NCI-H524 treated with DMSO at 0.1 percent for 48 hours (cell line): ENCODE data around the gene ZDHHC12.
A peak's percentile ranks its signal among the peaks of the same experiment; 100 is the strongest.
"Not testable (repeated sequence)": the region's sequence is repeated elsewhere in the genome, so short reads cannot be mapped to it uniquely, and the experiment has no call there.

Experiments
- DNase-seq: peaks from one replicate; lab custom pipeline; 2025; lab: John Stamatoyannopoulos, UW

ZDHHC12 gene

GRCh38 chr9:128707446-128707845 is 16.5 kb downstream of the ZDHHC12 start:
- no peak for DNase-seq

GRCh38 chr9:128706671-128707381 is 17.1 kb downstream of the ZDHHC12 start:
- DNase-seq, result no peak

DNA sequence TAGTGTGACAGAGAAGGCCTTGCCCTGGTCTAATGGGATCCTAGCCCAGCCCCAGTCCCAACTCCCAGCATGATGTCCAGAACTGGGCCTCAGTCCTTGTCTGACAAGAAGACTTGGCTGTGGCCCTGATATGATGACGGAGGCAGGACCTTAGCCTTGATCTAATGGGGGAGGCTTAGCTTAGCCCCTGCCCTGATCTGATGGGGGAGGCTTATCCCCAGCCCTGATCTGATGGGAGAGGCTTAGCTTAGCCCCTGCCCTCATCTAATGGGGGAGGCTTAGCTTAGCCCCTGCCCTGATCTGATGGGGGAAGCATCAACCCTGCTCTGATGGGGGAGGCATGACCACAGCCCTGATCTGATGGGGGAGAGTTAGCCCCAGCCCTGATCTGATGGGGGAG is 17.9 kb downstream of the ZDHHC12 start:
- no peak for DNase-seq

DNA sequence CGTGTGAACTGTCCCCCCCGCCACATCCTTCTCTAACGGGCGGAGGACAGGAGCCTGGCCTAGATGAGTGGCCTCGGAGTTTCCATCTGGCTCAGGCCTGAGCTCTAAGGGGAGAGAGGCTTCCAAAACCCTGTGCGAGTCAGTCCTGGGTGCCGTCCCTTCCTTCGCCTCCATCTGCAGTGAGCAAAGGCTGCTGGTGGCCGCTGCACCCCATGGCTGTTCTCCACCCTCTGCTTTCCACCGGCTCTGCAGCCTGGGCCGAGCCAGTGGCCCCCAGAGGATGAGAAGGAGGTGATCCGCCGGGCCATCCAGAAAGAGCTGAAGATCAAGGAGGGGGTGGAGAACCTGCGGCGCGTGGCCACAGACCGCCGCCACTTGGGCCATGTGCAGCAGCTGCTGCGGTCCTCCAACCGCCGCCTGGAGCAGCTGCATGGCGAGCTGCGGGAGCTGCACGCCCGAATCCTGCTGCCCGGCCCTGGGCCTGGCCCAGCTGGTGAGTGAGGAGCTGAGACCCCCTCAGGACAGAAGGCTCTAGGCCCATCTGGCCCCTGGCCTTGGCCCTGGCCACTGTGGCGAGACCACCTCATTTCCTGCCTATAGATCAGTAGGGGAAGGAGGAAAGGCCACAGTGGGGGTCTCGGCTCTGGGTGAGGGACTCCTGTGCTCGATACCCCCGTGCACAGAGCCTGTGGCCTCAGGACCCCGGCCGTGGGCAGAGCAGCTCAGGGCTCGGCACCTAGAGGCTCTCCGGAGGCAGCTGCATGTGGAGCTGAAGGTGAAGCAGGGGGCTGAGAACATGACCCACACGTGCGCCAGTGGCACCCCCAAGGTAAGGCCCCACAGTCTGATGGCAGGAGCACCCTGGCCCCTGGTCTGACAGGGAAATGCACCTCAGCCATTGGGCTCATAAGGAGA is 18.6 kb downstream of the ZDHHC12 start:
- no peak for DNase-seq

GRCh38 chr9:128704356-128704670 is 19.6 kb downstream of the ZDHHC12 start:
- DNase-seq, result no peak

DNA sequence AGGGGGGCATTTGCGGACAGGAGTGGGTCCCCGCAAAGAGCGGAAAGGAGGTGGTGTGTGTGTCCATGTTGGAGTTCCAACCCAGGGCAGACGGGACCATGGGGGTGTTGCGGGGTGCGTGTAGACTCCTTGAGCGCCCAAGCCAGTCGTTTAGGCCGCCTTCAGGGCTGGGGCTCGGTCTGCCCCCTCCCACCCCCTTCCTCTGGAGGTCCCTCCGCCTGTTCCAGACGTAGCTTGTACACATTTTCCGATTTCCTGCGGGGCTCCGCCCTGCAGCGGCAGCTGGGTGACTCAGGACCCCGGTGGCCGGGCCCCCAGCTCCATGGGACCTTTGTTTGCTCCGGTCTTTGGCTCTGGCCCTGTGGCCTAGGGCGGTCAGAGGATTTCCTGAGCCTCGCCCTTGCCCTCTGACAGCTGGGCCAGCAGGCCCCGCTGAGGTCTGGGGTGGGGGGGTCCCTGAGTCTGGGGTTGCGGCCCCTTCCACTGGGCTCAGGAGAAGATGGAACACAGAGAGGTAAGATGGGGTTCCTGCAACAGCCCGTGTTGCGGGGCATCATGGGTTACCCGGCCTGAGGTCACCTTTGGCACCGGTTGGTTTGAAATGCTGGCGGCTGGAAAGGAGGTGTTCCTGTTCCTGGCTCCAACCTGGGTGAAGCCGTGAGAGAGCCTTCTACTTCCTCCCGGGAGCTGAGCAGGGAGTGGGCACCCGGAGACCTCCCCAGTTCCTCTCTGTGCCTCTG is 20.1 kb downstream of the ZDHHC12 start:
- DNase-seq, result no peak

DNA sequence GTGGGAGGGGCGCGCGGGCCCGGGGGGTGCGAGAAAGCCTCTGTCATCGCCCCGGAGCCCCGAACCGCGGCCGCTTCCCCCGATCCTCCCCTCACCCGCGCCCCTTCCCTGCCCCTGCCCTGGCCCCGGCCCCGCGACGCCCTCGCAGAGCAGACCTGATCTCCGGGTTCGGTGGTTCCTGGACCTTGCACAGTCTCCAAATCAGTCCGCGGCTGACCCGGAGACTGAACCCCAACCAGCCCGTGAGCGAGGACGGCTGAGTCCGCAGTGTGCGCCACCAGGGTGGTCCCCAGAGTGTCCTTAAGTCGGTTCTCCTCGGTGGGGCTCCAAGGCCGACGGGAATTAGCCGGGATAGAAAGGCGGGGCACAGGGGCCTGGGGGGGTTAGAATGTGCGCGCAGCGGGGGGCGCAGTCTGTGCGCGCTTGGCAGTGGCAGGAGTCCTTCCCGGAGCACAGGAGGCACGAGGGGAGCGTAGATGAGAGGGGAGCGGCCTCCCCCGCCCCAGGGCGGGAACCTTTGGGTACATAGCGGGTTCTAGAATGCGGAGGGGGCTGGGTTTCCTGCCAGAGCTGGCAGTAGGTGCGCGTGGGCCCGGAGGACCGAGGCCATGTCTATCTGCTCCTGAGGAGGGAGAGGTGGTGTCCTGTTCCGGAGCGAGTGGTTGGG is 20.8 kb downstream of the ZDHHC12 start:
- no peak for DNase-seq

GRCh38 chr9:128702445-128702948 is 21.4 kb downstream of the ZDHHC12 start, which contains the start of gene PKN3:
PKN3 (plus strand) TSS chr9:128702503; CDS start chr9:128702916, 413 bp downstream.
- peak; percentile 62 for DNase-seq

GRCh38 chr9:128701227-128701854 is 22.6 kb downstream of the ZDHHC12 start:
- DNase-seq, result no peak

- not testable (repeated sequence) for DNase-seq
Observed at GRCh38 chr9:128699096-128699795, 24.7 kb downstream of the ZDHHC12 start.

DNA sequence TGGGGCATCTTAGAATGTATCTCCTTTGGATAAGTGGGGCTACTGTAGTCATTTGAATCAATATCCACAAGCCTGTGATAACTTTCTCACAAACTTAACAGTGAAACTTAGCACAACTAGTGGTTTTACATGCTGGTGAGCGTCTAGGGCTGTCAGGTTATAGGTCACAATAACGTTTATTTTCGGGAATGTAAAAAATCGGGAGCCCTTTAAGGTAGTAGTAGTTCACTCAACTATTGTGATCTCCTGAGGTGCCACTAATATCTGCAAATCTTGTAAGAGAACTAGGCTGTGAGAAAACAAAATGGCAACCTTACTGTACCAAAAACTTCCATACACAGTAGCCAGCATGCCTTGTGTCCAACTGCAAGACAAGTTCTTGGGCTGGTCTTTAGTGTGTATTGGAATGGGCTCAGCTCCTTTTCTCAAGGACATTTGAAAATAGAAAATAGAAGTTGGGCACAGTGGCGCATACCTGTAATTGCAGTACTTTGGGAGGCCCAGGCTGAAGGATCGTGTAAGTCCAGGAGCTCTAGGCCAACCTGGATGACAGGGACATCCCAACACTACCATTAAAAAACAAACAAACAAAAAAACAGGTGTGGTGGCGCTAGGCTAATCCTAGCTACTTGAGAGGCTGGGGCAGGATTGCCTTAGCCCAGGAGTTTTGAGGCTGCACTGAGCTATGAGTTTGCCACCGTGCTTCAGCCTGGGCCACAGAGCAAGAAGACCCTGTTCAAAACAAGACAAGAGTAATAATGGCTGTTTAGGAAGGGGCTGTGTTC is 26.8 kb downstream of the ZDHHC12 start:
- no peak for DNase-seq

- no peak for DNase-seq
Observed at GRCh38 chr9:128694344-128694743, 29.6 kb downstream of the ZDHHC12 start.

DNA sequence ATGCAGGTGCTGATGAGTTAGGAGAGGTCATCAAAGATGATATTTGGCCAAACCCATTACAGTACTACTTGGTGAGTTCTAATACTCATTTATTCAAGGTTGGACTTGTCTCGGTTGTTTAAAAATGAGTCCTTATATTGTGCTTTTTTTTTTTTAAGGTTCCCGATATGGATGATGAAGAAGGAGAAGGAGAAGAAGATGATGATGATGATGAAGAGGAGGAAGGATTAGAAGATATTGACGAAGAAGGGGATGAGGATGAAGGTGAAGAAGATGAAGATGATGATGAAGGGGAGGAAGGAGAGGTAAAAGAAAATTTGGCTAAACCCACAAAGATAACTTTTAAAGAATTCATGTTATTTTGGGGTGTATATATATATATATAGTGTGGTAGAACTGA is 30.2 kb downstream of the ZDHHC12 start:
- DNase-seq, result not testable (repeated sequence)

GRCh38 chr9:128690684-128691034 is 33.3 kb downstream of the ZDHHC12 start:
- DNase-seq, result no peak

DNA sequence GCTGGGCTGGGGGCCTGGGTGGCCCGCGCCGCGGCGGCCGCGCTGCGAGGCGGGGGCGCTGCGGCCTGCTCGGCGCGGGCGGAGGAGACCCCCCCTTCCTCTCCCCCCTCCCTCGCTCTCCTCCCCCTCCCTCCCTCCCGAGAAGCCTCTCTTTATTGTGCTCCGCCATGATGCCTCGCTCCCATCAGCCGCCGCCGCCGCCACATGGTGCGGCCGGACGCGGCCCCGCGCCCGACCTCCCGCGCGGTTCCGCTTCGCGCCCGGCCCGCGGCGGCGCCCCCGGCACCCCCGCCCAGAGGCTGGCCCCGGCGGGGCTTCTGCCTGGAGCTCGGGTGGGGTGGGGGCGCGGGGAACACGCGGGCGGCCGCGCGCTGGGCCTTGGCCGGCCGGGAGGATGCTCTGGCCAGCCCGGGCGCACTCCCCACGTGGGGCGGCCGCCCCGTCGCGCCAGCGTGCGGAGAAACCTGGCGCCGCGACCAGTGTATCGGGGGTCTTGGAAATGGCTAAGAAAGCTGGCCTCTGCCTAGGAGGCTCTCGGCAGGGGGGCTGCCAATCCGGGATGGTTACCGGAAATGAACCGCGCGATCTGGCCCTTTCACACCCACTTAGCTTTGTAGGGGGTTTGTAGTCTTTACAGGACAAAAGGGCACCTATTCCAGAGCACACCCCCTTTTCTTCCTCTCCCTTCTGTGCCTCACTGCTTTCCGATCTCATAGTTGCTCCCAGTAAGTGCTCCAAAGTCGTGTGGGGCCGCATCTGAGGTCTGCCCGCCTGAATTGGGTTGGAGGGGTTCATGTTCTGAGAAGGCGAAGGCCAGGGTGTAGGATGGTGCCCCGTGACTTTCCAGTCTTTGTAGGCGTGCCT is 33.9 kb downstream of the ZDHHC12 start:
- DNase-seq, result no peak

- no peak for DNase-seq
Observed at GRCh38 chr9:128689293-128689774, 34.6 kb downstream of the ZDHHC12 start.

- DNase-seq, result peak; percentile 57
Observed at GRCh38 chr9:128688501-128689292, 35.2 kb downstream of the ZDHHC12 start, which contains the start of gene SET. SET (plus strand) TSS chr9:128689222; CDS start chr9:128689583, 361 bp downstream.

DNA sequence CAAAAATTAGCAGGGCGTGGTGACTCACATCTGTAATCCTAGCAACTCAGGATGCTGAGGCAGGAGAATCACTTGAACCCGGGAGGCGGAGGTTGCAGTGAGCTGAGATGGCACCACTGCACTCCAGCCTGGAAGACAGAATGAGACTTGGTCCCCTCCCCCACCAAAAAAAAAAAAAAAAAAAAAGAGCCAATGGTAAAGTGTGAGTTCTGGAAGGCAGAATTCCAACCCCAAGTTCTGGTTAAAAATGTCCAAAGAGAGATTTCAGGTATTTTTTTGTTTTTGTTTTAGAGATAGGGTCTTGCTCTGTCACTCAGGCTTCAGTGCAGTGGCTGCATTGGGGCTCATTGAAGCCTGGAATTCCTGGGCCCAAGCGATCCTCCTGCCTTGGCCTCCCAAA is 36.5 kb downstream of the ZDHHC12 start:
- no peak for DNase-seq
